ENCODE measurements around the gene CABP4.
"Not testable (repeated sequence)": the region's sequence is repeated elsewhere in the genome, so short reads cannot be mapped to it uniquely, and the experiment has no call there.

The CABP4 gene

DNA sequence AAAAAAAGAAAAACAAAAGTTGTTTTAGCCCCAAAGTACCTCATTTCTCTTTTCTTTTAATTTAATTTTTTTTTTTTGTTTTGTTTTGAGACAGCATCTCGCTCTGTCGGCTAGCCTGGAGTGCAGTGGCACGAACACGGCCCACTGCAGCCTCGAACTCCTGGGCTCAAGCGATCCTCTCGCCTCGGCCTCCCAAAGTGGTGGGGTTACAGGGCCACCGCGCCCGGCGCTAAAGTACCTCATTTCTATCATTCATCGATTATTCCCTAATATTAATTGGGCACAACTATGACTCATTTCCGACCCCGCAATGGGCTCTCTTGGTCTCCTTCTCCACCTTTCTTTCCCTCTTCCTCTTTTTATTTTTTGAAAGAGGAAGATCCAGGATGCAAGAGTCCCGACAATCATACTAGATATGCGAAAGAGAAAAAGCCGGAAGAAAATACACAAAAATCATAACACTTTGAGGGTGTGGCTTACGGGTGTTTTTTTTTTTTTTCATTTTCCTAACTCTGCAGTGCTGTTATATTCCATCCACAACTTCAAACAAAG, 27.2 kb downstream of the CABP4 start:
- DNase-seq (ENCODE audit: low read depth in 1 of 2, low spot score in 1 of 2) = no peak

DNA sequence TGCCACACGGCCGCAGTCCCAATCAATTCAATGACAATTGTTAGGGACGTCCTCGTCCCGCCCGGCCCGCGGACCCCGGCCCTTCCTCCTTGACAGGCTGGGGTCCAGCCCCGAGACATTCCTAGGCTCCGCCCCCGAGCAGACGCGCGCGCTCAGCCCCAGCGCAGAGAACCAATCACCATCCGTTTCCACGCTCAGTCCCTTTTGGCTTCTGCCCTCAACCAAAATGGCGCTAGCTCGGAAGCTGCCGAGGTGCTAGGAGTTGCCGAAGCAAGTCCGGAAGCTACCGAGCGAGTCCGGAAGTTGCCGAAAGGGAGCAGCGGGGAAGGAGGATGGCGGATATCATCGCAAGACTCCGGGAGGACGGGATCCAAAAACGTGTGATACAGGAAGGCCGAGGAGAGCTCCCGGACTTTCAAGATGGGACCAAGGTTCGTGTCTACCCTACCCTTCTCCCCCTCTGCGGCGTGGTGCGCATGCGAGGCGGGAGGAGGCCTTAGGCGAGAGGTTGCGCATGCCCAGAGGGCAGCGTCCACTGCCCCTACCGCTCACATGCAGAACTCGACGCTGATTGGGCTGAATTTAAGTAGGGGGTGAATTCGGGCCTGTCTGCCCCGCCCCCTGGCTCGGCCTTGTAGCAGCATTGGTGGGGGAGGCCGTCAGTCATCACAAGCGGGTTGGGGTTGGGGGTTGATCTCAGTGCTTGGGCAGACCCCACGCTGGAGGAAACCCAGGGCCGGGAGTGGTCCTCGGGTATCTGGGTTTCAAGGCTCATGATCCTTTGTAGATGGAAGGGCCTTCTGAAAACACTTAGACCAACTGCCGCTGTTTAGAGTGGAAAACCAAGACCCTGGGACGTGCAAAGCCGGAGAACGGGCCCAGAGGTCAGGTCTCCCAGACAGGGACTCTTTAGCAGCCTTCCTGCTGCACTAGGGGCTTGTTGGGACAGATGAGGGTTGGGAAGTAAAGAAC, 28.0 kb downstream of the CABP4 start, which contains the start of gene AIP:
AIP (plus strand) TSS at position 200 of the 972 bp plus-strand sequence; CDS start at position 333, 133 bp downstream.
- DNase-seq (ENCODE audit: low read depth in 1 of 2, low spot score in 1 of 2) = peak; percentile 91 to 93

DNA sequence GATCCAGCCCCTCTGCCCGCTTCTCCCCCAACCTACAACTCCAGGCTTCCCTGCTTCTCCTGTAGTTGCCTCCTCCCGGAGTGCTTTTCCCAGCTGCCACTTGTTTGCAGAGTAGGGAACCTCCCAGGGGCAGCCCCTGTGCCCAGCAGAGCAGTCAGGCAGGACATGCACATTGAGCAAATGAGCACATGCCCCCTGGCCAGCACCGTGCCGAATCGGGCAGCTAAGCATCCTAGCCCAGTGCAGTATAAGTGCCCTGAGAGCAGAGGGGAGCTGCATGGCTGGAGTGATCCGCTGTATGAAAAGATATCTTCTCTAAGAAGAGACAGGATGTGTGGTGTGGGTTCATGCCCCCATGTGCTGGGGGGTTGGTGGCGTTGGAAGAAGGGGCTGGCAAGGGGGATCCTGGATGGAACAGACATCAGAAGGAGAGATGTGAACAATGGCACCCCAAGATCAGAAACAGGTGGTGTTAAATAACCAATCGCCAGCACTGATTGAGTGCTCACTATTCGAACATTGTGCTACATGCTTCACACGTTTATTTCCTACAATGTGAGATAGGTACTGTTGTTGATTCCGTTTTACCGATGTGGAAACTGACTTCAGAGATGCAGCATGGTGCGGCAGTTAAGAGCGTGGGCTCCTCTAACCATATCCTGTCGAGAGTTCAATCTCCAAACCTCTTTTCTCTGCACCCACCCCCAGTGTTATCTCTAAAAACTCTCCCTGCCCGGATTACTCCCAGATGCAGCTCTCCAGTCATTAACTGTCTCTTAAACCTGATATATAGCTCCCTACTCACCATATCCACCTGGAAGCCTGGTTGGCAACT, 28.9 kb downstream of the CABP4 start:
- no peak for DNase-seq (ENCODE audit: low read depth in 1 of 2, low spot score in 1 of 2)

DNA sequence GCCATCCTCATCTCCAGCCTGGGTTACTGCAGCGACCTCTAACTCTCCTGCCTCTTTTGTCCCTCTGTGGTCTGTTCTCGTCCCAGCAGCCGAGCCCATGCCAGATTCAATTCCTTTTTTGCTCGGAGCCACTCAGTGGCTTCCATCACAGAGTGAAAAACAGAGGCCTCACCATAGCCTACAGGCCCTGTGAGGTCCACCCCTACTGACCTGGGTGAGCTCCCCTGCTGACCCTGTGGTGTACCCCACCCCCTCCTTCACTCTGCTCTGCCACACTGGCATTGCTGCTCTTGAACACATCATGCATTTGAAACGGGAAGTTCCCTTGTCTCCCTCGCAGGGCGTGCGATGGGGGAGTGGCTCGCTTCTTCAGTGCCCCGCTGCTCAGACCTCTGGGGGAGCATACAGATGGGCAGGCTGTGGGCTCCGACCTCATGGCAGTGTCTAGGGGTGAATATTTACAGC, 29.7 kb downstream of the CABP4 start:
- no peak for DNase-seq (ENCODE audit: low read depth in 1 of 2, low spot score in 1 of 2)

DNA sequence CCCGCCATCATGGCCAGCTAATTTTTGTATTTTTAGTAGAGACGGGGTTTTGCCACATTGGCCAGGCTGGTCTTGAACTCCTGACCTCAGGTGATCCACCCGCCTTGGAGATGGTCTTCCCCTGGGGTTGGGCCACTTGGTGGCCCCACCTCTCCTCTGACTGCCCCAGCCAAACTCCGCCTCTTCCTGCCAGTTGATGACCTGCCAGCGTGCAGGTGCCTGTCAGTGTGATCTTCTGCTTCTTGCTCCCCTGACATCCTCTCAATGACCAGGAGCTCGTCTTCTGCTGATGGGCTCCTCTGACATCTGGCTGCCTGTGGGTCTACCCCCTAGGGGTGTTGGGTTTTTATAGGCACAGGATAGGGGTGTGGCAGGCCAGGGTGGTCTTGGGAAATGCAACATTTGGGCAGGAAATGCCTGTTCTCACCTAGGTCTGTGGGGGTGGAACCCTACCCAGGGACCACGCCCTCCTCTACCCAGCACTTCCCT, 30.8 kb downstream of the CABP4 start:
- not testable (repeated sequence) for DNase-seq (ENCODE audit: low read depth in 1 of 2, low spot score in 1 of 2)

DNA sequence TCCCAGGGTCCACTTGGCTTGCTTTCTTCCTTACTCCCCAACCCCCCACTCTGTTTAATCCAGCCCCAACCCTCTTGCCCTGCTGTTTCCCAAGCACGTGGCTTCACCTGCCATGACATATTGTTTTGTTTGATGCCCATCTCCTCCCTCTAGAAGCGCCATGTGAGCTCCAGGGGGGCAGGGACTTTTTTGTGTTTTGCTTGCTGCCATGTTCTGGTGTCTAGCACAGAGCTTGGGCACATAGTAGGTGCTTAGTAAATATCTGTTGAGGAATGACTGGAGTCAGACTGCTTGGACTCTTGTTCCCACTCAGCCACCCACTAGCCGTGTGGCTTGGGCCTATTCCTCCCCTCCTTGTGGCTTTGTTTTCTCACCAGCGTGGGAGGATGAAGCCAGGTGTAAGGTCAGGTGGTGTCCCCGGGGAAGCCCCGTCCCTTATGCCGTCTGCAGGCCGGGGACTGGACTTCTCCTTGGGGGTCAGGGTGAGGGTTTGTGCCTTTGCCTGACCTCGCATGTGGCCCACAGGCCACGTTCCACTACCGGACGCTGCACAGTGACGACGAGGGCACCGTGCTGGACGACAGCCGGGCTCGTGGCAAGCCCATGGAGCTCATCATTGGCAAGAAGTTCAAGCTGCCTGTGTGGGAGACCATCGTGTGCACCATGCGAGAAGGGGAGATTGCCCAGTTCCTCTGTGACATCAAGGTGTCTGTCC, 31.5 kb downstream of the CABP4 start:
- no peak for DNase-seq (ENCODE audit: low read depth in 1 of 2, low spot score in 1 of 2)

DNA sequence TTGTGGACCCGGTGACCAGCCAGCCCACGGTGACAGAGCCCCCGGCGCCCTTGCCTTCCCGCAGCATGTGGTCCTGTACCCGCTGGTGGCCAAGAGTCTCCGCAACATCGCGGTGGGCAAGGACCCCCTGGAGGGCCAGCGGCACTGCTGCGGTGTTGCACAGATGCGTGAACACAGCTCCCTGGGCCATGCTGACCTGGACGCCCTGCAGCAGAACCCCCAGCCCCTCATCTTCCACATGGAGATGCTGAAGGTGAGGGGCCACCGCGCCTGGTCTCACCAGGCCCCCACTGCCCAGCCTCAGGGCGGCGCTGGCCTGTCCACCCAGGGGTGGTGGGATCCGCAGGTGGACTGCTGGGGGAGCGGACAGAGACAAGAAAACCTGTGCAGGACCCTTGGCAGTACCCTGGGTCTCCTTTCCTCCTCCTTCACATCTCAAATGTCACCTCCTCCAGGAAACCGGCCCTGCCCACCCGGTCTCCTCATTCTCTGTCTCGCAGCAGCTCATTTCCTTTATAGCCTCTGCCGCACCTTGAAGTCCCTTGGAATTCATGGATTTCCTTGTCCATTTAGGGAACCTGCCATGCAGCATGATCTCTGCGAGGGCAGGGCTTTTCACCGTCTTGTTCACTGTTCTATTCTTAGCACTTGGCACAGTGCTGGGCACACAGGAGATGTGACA, 34.2 kb downstream of the CABP4 start:
- DNase-seq (ENCODE audit: low read depth in 1 of 2, low spot score in 1 of 2) = no peak

DNA sequence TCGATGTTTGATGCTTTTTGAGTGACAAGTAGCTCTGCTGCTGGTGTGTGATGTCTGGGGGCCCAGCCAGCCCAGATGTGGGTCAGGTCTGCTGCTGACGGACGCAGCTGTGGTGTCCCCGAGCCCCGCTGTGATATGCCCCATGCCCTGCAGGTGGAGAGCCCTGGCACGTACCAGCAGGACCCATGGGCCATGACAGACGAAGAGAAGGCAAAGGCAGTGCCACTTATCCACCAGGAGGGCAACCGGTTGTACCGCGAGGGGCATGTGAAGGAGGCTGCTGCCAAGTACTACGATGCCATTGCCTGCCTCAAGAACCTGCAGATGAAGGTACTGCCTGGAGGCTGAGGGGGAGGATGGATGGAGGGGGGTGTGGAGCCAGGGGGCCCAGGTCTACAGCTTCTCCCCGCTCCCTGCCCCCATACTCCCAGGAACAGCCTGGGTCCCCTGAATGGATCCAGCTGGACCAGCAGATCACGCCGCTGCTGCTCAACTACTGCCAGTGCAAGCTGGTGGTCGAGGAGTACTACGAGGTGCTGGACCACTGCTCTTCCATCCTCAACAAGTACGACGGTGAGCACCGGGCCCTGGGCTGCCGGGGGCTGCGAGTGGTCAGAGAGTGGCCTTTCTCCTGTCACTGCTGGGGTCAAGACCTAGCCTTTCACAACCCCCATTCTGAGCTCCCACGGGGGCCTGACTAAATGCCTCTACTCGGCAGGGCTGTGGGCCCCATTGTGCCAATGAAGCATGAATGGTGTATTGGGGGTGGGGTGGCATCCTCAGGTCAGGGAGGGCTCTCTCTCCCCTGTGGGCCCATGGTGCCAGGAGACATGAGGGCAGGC, 35.0 kb downstream of the CABP4 start:
- DNase-seq (ENCODE audit: low read depth in 1 of 2, low spot score in 1 of 2) = no peak

DNA sequence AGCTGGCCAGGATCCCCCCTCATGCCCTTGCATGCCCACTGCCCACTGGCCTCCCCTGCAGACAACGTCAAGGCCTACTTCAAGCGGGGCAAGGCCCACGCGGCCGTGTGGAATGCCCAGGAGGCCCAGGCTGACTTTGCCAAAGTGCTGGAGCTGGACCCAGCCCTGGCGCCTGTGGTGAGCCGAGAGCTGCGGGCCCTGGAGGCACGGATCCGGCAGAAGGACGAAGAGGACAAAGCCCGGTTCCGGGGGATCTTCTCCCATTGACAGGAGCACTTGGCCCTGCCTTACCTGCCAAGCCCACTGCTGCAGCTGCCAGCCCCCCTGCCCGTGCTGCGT, 35.5 kb downstream of the CABP4 start:
- DNase-seq (ENCODE audit: low read depth in 1 of 2, low spot score in 1 of 2) = no peak

DNA sequence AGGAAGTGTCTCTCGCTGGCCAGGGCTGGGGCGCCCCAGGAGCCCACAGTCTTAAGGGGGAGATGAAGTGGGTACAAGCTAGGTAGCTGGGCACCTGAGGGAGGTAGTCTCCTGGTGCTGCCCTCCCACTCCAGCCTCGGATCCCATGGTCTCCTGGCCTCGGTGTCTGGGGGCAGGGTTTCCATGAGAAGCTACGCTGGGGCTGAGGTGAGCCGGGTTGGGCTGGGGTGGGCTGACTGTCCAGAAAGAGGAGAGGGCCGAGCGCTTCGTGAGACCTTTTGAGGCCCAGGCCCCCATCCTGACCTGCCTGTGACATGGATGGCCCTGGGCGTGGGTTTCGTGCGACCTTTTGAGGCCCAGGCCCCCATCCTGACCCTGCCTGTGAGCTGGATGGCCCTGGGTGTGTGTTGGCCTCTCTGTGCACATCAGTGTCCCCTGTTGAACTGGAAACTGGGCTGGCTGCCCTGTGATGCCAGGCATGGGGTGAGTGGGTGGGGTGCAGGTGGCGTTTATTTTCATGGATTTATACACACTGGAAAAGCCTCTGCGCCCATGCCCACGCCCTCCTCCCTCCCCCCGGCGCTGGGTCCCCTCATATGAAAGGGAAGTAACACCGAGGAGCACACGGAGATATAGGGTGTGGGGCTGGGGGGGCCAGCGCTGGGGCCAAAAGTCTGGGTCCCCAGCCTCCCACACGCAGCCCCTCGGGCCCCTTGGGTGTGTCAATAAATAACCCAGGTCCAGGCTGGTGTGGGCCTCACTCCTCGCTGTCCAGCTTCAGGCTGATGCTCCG, 36.3 kb downstream of the CABP4 start:
- DNase-seq (ENCODE audit: low read depth in 1 of 2, low spot score in 1 of 2) = no peak

DNA sequence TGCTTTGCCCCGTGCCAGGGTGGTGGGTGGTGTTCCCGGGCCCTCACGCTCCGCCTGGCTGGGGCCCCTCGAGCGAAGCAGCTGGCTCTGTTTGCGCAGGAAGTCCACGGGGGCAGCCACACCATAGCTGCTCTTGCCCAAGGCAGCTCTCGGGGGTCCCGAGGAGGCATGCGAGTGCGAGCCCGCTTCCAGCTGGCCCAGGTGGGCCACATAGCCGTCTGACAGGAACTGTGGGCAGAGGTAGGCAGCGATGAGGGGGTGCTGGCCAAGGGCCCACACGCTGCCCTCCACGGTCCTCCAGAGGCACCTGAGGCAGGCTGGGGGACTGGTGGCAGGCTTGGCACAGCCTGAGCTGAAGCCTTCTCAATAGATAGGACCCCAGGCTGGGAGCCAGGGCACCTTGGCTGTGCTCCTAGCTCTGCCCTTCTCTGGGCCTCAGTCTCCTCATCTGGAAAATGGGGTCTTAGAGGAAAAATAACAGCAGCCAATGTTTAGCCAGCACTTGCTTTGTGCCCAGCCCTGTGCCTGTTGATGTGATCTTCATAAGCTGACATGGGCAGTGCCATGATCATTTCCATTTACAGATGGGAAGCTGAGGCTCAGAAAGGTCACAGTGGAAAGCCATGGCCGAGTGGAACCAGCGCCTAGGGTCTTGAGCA, 37.0 kb downstream of the CABP4 start:
- DNase-seq (ENCODE audit: low read depth in 1 of 2, low spot score in 1 of 2) = no peak

DNA sequence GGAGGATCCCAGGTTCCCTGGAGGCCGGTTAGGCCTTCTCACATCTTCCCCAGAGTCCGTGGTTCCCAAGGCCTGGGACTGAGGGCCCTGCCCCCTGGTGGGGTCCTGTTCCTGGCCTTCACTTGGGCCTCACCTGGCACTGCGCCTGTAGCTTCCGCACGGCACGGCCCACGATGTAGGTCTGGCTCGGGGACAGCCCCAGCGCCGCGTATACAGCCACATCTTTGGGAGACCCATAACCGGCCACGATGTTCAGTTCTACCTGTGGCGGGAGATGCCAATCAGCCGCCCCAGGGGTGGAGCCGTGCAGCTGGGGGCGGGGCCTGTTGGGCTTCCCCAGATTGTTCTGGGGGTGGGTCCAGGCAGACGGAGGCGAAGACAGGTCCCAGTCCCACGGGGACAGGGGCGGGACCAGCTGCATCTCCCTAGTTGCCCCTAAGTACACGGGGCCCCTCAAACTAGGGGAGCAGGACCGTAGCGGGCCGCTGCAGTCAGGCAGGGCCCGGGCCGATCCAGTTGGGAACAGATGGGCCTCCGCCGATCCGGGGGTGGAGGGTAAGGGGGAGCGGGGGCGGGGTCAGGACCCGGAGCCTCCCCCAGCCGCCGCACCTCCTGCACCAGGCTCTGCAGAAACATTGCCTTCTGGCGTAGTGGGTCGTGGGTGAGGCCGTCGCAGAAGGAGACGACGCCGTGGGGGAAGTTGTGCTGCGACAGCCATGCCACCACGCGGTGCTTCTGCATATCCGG, 37.8 kb downstream of the CABP4 start:
- no peak for DNase-seq (ENCODE audit: low read depth in 1 of 2, low spot score in 1 of 2)

DNA sequence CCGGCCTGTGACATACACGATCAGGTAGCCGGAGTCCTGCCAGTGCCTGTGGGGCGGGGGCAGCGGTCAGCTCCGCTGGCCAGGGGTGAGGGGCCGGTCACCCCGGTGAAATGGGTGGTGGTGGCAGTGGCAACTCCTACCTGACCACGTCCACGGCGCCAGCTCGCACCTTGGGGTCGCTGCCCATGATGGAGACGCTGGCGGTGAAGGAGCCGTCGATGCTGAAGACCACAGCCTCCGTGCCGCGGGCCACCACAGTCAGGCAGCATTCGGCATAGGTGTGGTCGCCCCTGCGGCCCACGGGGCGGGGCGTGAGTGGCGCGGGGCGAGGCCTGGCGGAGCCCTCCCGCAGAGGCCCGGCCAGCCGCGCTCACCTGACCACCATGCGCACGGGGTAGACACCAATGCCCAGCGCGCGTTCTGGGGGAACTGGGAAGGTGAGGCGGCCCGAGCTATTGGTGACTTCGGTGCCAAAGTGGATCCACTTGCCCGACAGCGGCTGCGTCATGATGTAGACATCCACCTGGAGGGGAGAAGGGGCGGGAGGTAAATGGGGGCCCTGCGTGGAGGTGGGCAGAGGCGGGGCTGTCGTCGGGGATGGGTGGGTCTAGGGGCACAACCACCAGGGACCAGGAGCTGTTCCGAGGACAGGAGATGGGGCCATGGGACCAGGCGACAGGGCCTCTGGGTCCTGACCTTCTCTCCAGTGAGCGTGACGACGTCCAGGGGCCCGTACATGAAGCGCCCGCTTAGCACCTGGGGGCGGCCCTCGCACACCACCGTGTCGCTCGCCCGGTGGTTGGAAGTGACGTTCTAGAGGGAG, 38.6 kb downstream of the CABP4 start:
- no peak for DNase-seq (ENCODE audit: low read depth in 1 of 2, low spot score in 1 of 2)

DNA sequence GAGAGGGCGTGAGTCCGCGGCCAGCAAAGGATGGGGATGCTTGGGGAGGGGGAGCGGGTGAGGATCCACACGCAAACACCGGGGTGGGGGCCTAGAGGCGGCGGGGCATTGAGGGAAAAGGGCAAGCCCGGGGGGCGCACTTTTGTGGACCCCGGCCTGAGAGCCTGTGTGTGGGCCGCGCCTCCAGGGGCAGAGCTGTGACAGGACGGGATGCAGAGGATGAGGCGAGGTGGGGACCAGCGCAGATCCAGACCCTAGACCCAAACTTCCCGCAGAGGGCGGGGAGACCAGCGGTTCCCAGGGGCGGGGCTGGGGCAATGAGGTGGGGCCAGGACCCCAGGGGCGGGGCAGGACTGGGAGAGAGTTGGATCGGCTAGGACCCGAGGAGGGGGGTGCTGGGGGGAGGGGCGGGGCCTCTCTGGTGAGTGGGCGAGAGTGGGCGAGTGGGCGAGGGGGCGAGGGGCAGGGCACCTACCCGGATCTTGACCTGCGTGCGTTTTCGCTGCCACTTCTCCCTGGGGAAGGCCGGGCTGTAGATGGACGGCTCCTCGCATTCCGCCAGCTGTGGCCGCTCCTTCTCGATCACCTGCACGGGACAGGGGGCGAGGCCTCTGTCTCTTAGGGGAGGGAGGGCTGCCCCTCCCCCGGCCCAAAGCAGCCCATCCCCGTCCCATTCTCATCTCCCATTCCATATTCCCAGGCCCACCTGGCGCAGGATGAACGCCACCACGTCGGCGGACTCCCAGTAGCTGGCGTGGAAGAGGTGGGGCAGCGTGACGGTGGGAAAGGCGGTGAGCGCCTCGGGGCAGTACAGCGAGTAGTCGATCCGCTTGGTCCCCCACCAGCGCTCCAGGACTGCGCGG, 39.4 kb downstream of the CABP4 start:
- DNase-seq (ENCODE audit: low read depth in 1 of 2, low spot score in 1 of 2) = no peak

DNA sequence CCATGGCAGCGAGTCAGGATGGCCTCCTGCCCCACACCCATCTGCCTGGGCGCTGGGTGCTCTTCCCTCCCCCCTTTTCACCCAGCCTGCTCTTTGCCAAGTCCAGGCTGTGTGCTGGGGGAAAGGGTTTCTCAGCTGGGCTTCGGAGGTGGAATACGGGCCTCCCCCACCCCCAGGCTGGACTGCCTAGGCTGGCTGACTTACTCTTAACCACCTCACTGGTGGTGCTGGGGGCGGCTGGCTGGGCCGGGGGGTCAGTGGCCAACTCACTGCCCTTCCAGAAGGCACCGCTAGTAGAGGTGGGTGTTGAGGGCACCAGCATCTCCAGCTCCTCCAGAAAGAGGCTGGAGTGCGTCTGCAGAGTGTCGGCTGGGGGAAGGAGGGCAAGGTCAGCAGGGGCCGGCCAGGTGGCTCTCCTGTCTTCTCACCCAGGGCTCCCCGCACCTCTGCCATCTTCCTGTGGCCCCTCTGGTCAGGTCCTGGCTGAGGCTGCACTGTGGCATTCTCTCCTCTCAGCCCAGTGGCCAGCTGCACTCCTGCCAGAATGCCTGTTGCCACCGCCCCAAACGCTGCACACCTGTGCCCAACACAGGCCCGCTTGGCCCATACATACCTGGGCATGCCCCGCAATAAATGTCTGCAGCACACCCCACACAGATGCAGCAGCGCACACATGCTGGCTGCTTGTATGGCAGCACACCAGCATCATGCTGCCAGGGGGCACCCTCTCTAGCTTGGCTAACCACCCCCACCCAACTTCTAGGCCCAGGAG, 40.3 kb downstream of the CABP4 start:
- no peak for DNase-seq (ENCODE audit: low read depth in 1 of 2, low spot score in 1 of 2)

All from stimulated activated CD4-positive, alpha-beta T cell treated with anti-CD3 and anti-CD28 coated beads, Interleukin-15, amount 100 ng/mL, for 1 hour (primary cell).